Right forelimb (tissue), 1 donor: Measurements from ENCODE around the gene PTOV1.

Experiments
- DNase-seq: peaks from one replicate; pipeline ENCODE4 v3.0.0-alpha.2; 2018

Gene PTOV1

GRCh38 chr19:49850487-49851342 is at the start of gene PTOV1:
PTOV1 (plus strand) TSS chr19:49851159.
- peak; percentile 93 for DNase-seq

DNA sequence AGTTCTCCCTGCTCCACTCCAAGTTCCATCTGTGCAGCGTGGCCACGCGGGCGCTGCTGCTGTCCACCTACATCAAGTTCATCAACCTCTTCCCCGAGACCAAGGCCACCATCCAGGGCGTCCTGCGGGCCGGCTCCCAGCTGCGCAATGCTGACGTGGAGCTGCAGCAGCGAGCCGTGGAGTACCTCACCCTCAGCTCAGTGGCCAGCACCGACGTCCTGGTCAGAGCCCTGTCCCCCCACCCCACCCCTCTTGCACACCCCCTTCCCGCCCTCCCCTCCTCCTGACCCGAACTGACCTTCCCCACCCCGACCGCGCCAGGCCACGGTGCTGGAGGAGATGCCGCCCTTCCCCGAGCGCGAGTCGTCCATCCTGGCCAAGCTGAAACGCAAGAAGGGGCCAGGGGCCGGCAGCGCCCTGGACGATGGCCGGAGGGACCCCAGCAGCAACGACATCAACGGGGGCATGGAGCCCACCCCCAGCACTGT is 49.5 kb upstream of the PTOV1 start:
- no peak for DNase-seq

DNA sequence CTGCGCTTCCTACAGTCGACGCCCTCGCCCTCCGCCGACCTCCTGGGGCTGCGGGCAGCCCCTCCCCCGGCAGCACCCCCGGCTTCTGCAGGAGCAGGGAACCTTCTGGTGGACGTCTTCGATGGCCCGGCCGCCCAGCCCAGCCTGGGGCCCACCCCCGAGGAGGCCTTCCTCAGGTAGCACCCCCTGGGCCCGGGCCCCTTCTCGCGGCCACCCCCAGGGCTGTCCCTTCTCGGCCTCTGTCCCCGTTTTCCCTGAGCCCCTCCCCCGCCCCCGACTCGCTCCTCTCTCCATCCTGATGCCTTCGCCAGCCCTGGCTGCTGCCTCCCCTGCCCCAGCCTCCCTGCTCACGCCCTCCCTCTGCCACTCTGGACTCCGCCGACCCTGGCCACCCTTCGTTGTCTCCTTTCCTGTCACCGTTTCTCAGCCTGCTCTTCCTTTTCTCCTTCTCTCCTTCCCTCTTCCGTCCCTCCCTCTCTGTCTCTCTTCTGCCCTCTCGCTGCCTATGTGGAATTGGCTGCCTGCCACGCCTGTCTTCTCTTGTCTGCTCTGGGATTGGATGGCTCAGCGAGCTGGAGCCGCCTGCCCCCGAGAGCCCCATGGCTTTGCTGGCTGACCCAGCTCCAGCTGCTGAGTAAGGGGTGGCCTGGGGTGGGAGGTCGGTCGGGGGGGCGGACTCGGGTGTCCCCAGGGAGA is 48.8 kb upstream of the PTOV1 start:
- peak; percentile 90 for DNase-seq

DNA sequence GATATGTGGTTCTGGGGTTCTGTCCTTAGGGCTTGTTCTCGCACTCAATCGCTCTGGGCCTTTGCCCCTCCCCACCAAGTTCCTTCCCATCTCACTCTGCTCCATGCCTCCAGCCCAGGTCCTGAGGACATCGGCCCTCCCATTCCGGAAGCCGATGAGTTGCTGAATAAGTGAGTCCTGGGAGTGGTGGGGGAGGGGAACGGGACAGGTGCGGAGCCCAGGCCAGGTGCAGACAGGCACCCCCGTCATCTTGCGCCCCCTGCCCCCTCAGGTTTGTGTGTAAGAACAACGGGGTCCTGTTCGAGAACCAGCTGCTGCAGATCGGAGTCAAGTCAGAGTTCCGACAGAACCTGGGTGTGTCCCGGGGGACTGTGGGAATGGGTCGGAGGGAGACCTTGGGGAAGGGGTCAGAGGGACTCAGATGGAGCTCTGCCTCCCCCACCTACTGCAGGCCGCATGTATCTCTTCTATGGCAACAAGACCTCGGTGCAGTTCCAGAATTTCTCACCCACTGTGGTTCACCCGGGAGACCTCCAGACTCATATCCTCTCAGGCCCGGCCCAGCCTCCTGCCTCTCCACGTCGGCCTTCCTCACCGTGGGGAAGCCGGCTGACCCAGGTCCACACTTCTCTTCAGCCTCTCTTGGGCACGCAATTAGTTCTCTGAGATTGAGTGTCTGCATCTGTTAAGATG is 48.0 kb upstream of the PTOV1 start:
- no peak for DNase-seq

- DNase-seq, result no peak
Measured at GRCh38 chr19:49803529-49803856, 47.5 kb upstream of the PTOV1 start.

DNA sequence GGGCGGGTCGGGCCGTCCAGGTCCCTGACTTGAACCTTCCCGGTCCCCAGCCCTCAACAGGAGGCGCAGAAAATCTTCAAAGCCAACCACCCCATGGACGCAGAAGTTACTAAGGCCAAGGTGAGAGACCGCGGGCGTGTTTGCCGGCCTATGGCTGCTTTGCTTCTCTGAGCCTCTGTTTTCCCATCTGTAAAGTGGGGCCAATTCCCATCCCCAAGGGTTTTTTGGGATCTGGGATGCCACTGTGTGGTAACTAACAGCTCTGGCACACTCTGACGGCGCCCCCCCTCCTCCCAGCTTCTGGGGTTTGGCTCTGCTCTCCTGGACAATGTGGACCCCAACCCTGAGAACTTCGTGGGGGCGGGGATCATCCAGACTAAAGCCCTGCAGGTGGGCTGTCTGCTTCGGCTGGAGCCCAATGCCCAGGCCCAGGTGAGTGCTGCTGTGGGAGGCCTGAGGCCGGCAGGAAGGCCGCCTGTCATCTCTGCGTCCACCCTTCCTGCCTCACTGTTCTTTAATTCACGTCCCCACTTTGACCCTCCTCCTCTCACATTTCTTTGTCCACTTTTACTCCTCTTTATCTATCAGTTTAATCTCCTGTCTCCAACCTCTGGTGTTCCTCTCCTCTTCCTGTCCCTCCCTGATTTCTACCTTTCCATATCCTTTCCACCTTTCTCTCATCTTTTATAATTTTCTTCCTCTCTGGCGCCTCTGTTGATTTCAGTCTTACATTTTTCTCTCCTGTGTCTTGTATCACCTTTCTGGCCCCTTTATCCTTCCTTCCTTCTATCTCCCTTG is 44.9 kb upstream of the PTOV1 start:
- no peak for DNase-seq

- no peak for DNase-seq
Measured at GRCh38 chr19:49806620-49806959, 44.4 kb upstream of the PTOV1 start.

- DNase-seq, result no peak
Measured at GRCh38 chr19:49807058-49807903, 43.7 kb upstream of the PTOV1 start.

DNA sequence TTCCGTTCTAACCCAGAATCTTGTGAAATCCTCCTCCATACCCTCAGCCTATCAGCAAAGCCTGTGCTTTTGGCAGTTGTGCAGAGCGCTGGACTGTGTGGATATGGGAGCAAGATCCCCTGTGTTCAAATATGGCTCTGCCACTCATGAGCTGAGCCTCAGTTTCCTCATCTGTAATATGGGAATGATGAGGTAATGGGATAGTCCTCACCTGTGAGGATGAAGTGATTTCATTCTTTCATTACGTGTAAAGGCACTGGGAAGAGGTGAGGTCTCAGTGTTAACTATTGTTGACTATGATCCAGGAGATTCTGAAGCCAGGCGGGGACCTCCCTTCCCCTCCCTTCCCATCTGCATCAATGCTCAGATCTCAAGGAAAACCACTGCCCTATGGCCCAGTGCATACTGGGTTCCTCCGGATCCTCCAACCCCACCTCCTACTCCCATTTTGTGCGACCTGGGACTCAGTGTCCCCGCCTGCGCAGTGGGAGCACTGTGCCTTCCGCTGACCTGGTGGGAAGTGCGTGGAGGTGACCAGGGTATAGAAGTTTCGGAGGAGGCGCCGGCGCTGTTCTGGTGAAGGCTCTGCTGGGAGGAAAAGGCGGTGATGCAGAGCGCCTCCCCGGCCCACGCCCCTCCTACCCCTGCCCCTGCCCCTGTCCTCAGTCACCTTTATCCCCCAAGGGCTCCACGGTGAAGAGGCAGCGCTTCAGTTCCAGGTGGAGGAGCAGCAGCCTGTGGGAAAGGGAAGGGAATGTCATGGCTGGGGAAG is 42.9 kb upstream of the PTOV1 start:
- DNase-seq, result no peak

DNA sequence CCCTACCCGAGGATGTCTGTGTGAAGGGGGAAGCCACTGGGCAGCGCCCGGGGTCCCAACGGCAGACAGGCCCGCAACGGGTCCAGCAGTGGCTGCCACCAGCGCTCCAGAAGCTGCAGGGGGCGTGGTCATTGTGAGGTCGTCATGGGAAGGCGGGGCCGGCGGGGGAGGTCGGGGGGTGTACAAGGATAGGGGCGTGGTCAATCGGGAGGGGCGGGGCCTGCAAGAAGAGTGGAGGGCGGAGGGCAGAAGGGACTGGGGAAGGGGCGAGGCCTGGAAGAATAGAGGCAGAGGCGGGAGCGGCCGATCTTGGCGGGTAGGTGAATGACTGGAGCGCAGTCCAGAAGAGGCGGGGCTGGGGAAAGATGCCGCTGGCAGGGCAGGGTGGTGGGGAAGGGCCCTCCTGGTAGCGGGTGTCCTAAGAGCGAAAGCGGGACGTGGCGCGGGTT is 42.2 kb upstream of the PTOV1 start:
- DNase-seq, result peak; percentile 92

DNA sequence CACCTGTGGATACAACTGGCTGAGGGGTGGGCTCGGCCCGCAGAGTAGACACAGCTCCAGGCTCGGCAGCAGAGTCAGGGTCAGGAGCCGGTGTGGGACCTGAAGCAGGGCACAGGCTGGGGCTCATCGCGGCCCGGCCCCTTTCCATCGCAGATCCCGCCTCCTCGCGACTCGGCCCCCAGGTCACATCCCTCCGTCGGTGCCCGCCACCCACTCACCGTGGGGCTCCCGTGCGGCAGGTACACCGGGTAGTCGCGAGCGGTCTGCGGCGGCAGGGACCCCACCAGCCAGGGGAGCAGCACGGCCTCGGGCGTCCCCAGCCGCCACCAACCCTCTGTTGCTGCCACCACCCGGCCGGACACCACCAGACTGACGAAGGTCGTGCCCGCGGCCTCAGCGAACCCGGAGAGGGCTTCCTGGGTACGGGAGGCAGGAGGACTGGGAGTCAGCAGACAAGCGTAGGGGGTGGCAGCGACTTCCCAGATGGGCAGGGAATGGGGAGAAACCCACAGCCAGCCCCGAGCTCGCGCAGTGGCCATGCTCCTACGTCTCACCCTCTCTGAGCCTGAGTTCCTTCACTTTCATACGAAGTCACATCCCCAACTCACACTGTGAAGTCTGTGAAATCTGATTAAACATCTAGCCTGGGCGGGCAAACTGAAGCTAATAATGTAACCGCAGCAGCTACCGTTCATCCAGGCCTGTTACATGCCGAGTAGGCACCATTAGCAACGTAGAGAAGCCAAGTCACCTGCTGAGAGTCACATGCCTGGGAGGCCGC is 41.6 kb upstream of the PTOV1 start:
- no peak for DNase-seq

DNA sequence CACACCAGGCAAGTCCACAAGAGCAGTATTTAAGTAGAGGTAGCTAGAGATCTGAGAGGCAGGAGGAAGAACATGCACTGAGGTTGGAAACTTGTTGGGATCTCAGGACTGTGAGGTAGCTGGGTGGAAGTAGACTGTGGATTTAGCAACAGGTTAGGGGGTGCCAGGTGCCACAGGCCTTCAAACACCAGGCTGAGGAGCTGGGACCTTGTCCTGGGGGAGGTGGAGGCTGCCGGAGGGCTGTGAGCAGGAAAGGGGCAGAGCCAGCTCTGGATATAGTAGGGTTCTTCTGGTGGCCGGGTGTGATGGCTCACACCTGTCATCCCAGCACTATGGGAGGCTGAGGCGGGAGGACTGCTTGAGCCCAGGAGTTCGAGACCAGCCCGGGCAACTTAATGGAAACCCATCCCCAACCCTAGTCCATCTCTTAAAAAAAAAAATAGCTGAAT is 41.0 kb upstream of the PTOV1 start:
- DNase-seq, result no peak

DNA sequence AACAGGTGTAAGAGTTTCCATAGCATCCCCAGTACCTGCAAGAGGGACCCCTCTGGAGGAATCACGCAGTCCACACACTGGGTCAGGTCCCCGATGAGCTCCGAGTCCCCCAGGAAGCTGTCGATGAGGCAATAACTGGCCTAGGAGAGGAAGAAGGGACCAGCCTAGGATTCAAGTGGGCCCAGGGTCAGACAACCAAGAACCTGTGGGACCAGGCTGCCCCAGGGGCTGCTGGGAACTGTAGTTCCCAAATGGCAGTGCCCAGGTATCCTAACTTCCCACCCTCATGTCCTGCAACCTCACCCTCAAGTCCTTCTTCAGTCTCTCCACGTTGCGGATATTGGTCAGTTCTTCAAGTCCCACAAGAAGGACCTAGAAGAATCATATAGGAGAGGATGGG is 39.6 kb upstream of the PTOV1 start:
- no peak for DNase-seq

DNA sequence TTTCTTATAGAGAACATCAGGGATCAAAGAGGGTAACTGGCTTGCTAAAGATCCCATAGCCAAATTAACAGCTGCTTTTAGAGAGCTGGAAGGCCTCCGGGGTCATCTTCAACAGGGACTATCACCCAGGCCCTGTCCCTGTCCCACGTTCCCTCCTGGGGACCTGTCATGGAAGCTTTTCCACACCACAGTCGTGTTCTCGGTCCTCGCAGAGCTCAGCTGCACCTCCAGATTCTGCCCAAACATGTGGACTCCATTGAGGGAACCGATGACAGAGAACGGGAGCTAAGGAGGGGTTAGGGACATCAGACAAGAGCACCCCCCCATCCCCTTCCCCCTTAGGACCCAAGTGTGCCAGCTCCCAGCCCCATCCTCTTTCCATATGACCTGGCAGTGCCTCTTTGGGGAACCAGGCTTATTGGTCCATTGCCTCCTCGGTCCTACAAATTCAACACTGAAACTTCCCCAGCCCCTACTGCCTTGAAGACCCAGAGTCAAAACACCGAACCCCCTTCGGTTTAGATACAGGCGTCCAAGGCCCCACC is 38.4 kb upstream of the PTOV1 start:
- DNase-seq, result no peak

DNA sequence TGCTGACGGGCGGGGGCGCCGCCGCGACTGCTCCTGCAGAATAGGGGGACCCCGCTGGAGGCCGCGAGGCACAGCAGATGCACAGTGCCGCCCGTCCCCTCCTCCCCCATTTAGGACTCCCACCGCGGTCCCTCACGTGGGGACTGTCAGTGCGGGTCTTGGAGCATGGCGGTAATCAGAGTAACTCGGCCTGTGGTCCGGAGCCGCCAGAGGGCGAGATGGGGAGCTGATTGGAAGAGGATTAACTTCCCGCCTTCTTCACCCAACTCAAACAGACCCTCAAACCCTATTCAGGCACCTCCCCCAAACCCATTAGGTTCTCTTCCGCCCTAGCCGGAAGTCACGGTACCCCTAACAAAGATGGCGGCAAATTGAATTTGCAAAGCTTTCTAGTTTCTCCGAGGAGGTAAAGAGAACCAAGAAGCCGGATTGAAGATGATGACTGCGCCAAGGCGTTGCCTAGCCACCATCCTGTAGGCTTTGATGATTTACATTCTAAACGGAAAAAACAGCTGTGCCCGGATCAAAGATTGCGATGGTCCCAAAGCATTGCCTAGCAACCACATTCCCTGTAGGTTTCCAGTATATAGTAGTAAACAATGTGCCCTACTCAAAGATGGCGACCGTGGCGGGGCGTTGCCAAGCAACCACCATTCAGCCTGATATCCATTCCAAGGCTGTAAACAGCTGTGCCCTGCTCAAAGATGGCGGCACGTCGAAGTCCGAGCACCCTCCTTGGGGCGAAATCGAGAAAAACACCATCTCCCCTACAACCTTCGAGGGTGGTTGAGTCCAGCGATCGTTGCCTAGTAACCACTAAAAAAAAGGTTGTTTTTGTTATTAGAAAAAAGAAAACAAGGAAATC is 37.7 kb upstream of the PTOV1 start, which contains the start of gene FUZ:
Gene FUZ (minus strand): TSS at position 296 of the 865 bp plus-strand sequence. CDS start 186 bp downstream, at position 110.
- DNase-seq, result peak; percentile 96

DNA sequence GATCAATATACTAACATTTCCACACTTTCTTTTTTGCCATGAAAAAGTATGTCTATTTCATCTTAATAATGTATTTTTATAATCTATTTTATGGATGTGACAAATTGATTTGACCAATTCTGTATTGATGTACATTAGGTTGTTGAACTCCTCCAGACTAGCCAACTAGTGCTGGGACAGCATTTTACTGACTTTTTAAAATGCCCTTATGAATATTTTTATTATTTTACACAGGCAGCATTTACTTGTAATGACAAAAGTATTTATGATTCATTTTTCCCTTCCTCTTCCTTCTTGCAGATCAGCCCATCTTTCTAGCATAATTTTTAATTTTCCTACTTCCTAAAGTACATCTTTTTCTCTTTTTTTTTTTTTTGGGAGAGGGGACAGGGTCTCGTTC is 36.9 kb upstream of the PTOV1 start:
- no peak for DNase-seq

DNA sequence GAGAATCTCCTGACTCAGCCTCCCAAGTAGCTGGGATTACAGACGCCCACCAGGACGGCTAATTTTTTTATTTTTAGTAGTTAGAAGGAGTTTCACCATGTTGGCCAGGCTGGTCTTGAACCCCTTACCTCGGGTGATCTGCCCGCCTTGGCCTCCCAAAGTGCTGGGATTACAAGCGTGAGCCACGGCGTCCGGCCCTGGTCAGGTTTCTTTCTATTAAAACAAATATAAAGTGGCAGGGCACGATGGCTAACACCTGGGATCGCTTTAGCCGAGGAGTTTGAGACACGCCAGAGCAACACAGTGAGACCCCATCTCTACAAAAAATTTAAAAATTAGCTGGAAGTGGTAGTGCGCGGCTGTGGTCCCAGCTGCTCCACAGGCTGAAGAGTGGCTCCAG is 34.4 kb upstream of the PTOV1 start:
- no peak for DNase-seq

- peak; percentile 95 for DNase-seq
Measured at GRCh38 chr19:49817964-49818648, 32.9 kb upstream of the PTOV1 start, which contains the start of gene MED25. MED25 (plus strand) TSS chr19:49818289; CDS start chr19:49818342, 53 bp downstream.
